ENCODE measurements around the gene XPNPEP1. TPM values are rescaled to one million over a fixed set of nuclear protein-coding genes. Genes with fewer than 3 reads are reported as not detected.

The XPNPEP1 gene
- total RNA-seq = 100 to 1,000 TPM; 102 to 118 (median 106) TPM
- total RNA-seq (2013) = 76.1 TPM

- peak within 1 kb of the TSS; percentile 89 for H3K4me3 ChIP-seq (ENCODE audit: low read length)
- no peaks in the 10 kb centered on the region for H3K27me3 ChIP-seq (ENCODE audit: control insufficient read depth, insufficient read depth, low read length)
- DNase-seq (peak; percentile 82 to 92), ATAC-seq (peak; percentile 94 to 99 (median 95))
- WGBS (ENCODE audit: insufficient coverage) = 2% methylated on average over 105 of the region's 105 CpGs
- Mint-ChIP-seq H3K27ac (peak within 1 kb of the TSS; percentile 80 to 89), H3K9me3 (peaks cover 0 to 3% of the 10 kb centered on the region in 2 donors), H3K27me3 (ENCODE audit: low read depth in 2 of 2) (no peaks in the 10 kb centered on the region), H3K4me3 (peak within 1 kb of the TSS; percentile 88), H3K36me3 (no peaks in the 10 kb centered on the region), H3K4me1 (peaks cover 55 to 57% of the 10 kb centered on the region in 2 donors)
- no peaks in the 10 kb centered on the region for H3K36me3 ChIP-seq (ENCODE audit: control insufficient read depth, insufficient read depth, low read length)
- TF ChIP-seq, protein P1, sequence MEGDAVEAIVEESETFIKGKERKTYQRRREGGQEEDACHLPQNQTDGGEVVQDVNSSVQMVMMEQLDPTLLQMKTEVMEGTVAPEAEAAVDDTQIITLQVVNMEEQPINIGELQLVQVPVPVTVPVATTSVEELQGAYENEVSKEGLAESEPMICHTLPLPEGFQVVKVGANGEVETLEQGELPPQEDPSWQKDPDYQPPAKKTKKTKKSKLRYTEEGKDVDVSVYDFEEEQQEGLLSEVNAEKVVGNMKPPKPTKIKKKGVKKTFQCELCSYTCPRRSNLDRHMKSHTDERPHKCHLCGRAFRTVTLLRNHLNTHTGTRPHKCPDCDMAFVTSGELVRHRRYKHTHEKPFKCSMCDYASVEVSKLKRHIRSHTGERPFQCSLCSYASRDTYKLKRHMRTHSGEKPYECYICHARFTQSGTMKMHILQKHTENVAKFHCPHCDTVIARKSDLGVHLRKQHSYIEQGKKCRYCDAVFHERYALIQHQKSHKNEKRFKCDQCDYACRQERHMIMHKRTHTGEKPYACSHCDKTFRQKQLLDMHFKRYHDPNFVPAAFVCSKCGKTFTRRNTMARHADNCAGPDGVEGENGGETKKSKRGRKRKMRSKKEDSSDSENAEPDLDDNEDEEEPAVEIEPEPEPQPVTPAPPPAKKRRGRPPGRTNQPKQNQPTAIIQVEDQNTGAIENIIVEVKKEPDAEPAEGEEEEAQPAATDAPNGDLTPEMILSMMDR (IDR thresholded peaks at IDR 0.05) = no peak
- H3K4me1 ChIP-seq (ENCODE audit: control insufficient read depth, insufficient read depth, low read length) = peaks cover 41% of the 10 kb centered on the region
- no peaks in the 10 kb centered on the region for H3K9me3 ChIP-seq (ENCODE audit: control insufficient read depth, insufficient read depth, low read length)
- H3K27ac ChIP-seq (ENCODE audit: low read length) = peak within 1 kb of the TSS; percentile 91
- intact Hi-C loops (cut with micrococcal nuclease) = loop anchor here (5.0 kb wide), 3 partner anchors 36 to 154 kb away; partner anchors contain the start of gene ADD3
Measured at GRCh38 chr10:109922976-109923921, at the start of gene XPNPEP1. TSS of gene XPNPEP1 (minus strand) at chr10:109923511. CDS start at chr10:109923433, 78 bp downstream.

- no peak overlapping the region for H3K27ac ChIP-seq (ENCODE audit: low read length)
- TF ChIP-seq, protein P1 (IDR thresholded peaks at IDR 0.05) = no peak
- no peak overlapping the region for H3K4me3 Mint-ChIP-seq
- no peaks in the 10 kb centered on the region for H3K27me3 ChIP-seq (ENCODE audit: control insufficient read depth, insufficient read depth, low read length)
- no peak overlapping the region for H3K4me3 ChIP-seq (ENCODE audit: low read length)
- peaks cover 0 to 3% of the 10 kb centered on the region in 2 donors for H3K27me3 Mint-ChIP-seq (ENCODE audit: low read depth in 2 of 2)
- DNase-seq (no peak), ATAC-seq (no peak)
- no peaks in the 10 kb centered on the region for H3K4me1 Mint-ChIP-seq
- no peaks in the 10 kb centered on the region for H3K4me1 ChIP-seq (ENCODE audit: control insufficient read depth, insufficient read depth, low read length)
- 100% methylated on average over 1 of the region's 2 CpGs for WGBS (ENCODE audit: insufficient coverage)
- intact Hi-C loops (cut with micrococcal nuclease) = loop anchor here (10.0 kb wide), 1 partner anchor 302 kb away; no protein-coding TSS in a partner anchor
- no peaks in the 10 kb centered on the region for H3K36me3 ChIP-seq (ENCODE audit: control insufficient read depth, insufficient read depth, low read length)
- H3K27ac Mint-ChIP-seq = no peak overlapping the region
- H3K36me3 Mint-ChIP-seq = no peaks in the 10 kb centered on the region
- no peaks in the 10 kb centered on the region for H3K9me3 ChIP-seq (ENCODE audit: control insufficient read depth, insufficient read depth, low read length)
- no peaks in the 10 kb centered on the region for H3K9me3 Mint-ChIP-seq
Measured at GRCh38 chr10:109972372-109973001, 49.2 kb upstream of the XPNPEP1 start.

DNA sequence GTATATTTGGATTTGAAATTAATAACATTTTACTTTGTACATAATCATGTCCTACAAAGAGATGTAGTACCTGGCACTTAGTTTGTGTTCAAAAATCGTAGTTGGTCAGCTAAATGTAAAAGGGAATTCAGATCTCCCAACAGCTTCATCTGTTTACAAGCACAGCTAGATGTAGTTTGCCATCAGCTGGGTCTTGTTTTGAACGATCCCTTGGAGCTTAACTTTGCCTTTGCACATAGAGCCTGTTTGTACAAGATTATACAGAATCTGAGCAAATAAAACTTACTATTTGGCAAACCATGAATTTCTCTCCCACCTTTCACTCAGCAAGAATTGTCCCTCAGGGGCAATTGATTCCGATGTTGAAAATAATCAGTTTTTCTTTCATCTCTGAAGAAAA, 48.3 kb upstream of the XPNPEP1 start:
- Mint-ChIP-seq H3K4me3 (no peak overlapping the region), H3K9me3 (no peaks in the 10 kb centered on the region), H3K36me3 (no peaks in the 10 kb centered on the region), H3K4me1 (no peaks in the 10 kb centered on the region), H3K27me3 (ENCODE audit: low read depth in 2 of 2) (peaks cover 0 to 3% of the 10 kb centered on the region in 2 donors), H3K27ac (no peak overlapping the region)
- intact Hi-C loops (cut with micrococcal nuclease) = loop anchor here (10.0 kb wide), 1 partner anchor 303 kb away; no protein-coding TSS in a partner anchor
- Histone ChIP-seq H3K9me3 (ENCODE audit: control insufficient read depth, insufficient read depth, low read length) (no peaks in the 10 kb centered on the region), H3K4me1 (ENCODE audit: control insufficient read depth, insufficient read depth, low read length) (no peaks in the 10 kb centered on the region), H3K4me3 (ENCODE audit: low read length) (no peak overlapping the region), H3K36me3 (ENCODE audit: control insufficient read depth, insufficient read depth, low read length) (no peaks in the 10 kb centered on the region), H3K27ac (ENCODE audit: low read length) (no peak overlapping the region), H3K27me3 (ENCODE audit: control insufficient read depth, insufficient read depth, low read length) (no peaks in the 10 kb centered on the region)
- DNase-seq = no peak
- 97% methylated on average over 3 of the region's 3 CpGs for WGBS (ENCODE audit: insufficient coverage)
- no peak for ATAC-seq
- TF ChIP-seq, protein P1 (IDR thresholded peaks at IDR 0.05) = no peak

Data from natural killer cell (primary cell).